T-helper 1 cell treated with Interleukin-12 subunit alpha and Interleukin-12 subunit beta and Interleukin-4 antibody, amounts not matched to agents 30 μg/mL and 1 μg/mL, for 36 hours (primary cell): ENCODE data around the gene ZAR1.
"Not testable (repeated sequence)": the region's sequence is repeated elsewhere in the genome, so short reads cannot be mapped to it uniquely, and the experiment has no call there.

Experiments used
- H3K27ac Mint-ChIP-seq: one replicate; pipeline ENCODE4 v1.8.0; 2021; ENCODE audit warnings: mild to moderate bottlenecking, mixed read lengths
- H3K27me3 Mint-ChIP-seq: one replicate; pipeline ENCODE4 v1.8.0; 2021; ENCODE audit warnings: low read depth, mixed read lengths
- H3K36me3 Mint-ChIP-seq: one replicate; pipeline ENCODE4 v1.8.0; 2021; ENCODE audit warnings: low read depth, mixed read lengths
- H3K4me1 Mint-ChIP-seq: one replicate; pipeline ENCODE4 v1.8.0; 2021; ENCODE audit warnings: low read depth, mixed read lengths
- H3K4me3 Mint-ChIP-seq: one replicate; pipeline ENCODE4 v1.8.0; 2021; ENCODE audit warnings: mild to moderate bottlenecking, moderate library complexity, mixed read lengths
- H3K9me3 Mint-ChIP-seq: one replicate; pipeline ENCODE4 v1.8.0; 2021; ENCODE audit warnings: mixed read lengths

ZAR1 gene

GRCh38 chr4:48490012-48490679, at the start of gene ZAR1:
Gene ZAR1 (plus strand): TSS chr4:48490252. CDS start chr4:48490292, 40 bp downstream.
- Mint-ChIP-seq H3K4me3 (no peak within 1 kb of the TSS), H3K27ac (no peak within 1 kb of the TSS), H3K36me3 (no peaks in the 10 kb centered on the region), H3K27me3 (peaks cover 65% of the 10 kb centered on the region), H3K4me1 (no peaks in the 10 kb centered on the region), H3K9me3 (no peaks in the 10 kb centered on the region)

GRCh38 chr4:48440914-48441313, 49.1 kb upstream of the ZAR1 start:
- not testable (repeated sequence) for H3K4me1 Mint-ChIP-seq, H3K9me3 Mint-ChIP-seq, H3K4me3 Mint-ChIP-seq

DNA sequence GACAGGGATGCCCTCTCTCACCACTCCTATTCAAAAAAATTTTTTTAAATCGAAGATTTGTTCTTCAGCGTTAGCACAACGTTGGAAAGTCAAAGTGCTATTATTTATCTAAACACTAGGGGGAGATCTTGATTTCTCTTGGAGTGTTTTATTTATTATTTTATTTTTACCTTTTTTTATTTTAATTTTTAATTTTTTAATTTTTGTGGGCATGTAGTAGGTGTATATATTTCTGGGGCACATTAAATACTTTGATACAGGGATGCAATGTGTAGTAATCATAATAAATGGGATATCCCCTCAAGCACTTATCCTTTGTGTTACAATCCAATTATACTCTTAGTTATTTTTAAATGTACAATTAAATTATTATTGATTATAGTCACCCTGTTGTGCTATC, 44.3 kb upstream of the ZAR1 start:
- no peaks in the 10 kb centered on the region for H3K36me3 Mint-ChIP-seq
- no peaks in the 10 kb centered on the region for H3K9me3 Mint-ChIP-seq
- peaks cover 4% of the 10 kb centered on the region for H3K27me3 Mint-ChIP-seq
- no peaks in the 10 kb centered on the region for H3K4me1 Mint-ChIP-seq
- H3K27ac Mint-ChIP-seq: no peak overlapping the region
- H3K4me3 Mint-ChIP-seq: no peak overlapping the region

More at GRCh38 chr4:48440914-48441313, 49.1 kb upstream of the ZAR1 start:
- not testable (repeated sequence) for H3K36me3 Mint-ChIP-seq, H3K27ac Mint-ChIP-seq
- peaks cover 32% of the 10 kb centered on the region for H3K27me3 Mint-ChIP-seq

DNA sequence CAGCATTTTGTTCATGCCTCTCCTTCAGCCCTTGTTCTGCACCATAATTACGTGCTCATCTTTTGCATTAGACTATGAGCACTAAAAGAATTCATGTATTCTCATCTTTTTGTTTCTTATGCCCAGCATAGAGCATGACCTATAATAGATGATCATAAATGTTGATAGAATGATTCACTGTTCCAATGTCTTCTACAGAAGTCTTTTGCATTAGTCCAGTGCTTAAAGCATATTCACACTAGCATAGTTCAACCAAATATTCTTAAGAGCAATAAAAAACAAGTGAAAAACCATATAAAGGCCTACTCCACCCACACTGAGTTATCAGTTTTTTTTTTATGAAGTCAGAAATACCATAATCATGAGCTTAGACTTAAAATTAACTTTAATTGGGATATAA, 43.4 kb upstream of the ZAR1 start:
- no peaks in the 10 kb centered on the region for H3K4me1 Mint-ChIP-seq
- H3K4me3 Mint-ChIP-seq: no peak overlapping the region
- H3K27me3 Mint-ChIP-seq: no peaks in the 10 kb centered on the region
- H3K27ac Mint-ChIP-seq: no peak overlapping the region
- H3K9me3 Mint-ChIP-seq: no peaks in the 10 kb centered on the region
- H3K36me3 Mint-ChIP-seq: no peaks in the 10 kb centered on the region

DNA sequence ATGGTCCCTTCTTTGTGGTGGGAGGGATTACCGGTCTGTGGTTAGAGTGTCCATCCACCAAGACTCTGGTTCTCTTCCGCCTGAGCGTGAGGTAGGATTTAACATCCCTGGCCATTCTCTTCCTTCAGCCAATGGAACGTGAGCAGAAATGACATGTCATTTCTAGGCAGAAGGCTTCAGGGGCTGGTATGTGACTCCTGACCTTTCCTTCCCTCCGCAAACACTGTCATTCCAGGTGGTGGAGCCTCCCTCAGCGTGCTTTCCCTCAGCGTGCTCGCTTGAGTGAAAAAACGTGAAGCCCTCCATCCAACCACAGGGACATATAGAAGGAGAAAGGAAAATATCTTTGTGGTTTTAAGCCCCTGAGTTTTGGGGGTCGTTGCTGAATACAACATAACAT, 40.9 kb upstream of the ZAR1 start:
- no peaks in the 10 kb centered on the region for H3K9me3 Mint-ChIP-seq
- H3K4me3 Mint-ChIP-seq: no peak overlapping the region
- no peaks in the 10 kb centered on the region for H3K4me1 Mint-ChIP-seq
- no peak overlapping the region for H3K27ac Mint-ChIP-seq
- H3K36me3 Mint-ChIP-seq: no peaks in the 10 kb centered on the region
- no peaks in the 10 kb centered on the region for H3K27me3 Mint-ChIP-seq

GRCh38 chr4:48450740-48451139, 39.3 kb upstream of the ZAR1 start:
- no peak overlapping the region for H3K4me3 Mint-ChIP-seq
- H3K9me3 Mint-ChIP-seq: no peaks in the 10 kb centered on the region
- no peaks in the 10 kb centered on the region for H3K4me1 Mint-ChIP-seq
- no peak overlapping the region for H3K27ac Mint-ChIP-seq
- H3K36me3 Mint-ChIP-seq: no peaks in the 10 kb centered on the region
- H3K27me3 Mint-ChIP-seq: no peaks in the 10 kb centered on the region

- H3K4me3 Mint-ChIP-seq: not testable (repeated sequence)
Observed at GRCh38 chr4:48451656-48452055, 38.4 kb upstream of the ZAR1 start.

GRCh38 chr4:48454591-48454990, 35.5 kb upstream of the ZAR1 start:
- Mint-ChIP-seq H3K4me1 (no peaks in the 10 kb centered on the region), H3K4me3 (no peak overlapping the region), H3K27me3 (peaks cover 6% of the 10 kb centered on the region), H3K27ac (no peak overlapping the region), H3K36me3 (no peaks in the 10 kb centered on the region), H3K9me3 (no peaks in the 10 kb centered on the region)

More at GRCh38 chr4:48451656-48452055, 38.4 kb upstream of the ZAR1 start:
- not testable (repeated sequence) for H3K27ac Mint-ChIP-seq, H3K4me1 Mint-ChIP-seq, H3K27me3 Mint-ChIP-seq, H3K9me3 Mint-ChIP-seq, H3K36me3 Mint-ChIP-seq

DNA sequence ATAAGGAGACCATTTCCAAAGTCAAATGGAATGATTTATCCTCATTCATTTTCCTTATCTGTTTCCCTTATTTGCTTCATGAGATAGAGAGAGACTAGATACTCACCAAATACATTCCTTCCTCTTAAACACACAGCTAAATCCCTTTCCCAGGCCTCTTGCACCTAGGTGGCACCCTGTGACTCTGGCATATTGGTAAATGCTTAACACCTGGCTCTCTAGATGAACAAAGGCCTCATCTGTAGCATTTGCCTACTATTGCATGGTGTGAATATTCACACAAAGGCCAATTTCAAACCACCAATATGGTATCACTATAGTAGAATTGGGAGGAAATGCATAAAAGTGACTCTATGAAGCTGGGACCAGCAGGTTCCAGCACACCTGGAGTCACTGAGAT, 29.1 kb upstream of the ZAR1 start:
- Mint-ChIP-seq H3K36me3 (no peaks in the 10 kb centered on the region), H3K9me3 (no peaks in the 10 kb centered on the region), H3K4me3 (no peak overlapping the region), H3K4me1 (no peaks in the 10 kb centered on the region), H3K27me3 (peaks cover 10% of the 10 kb centered on the region), H3K27ac (no peak overlapping the region)

GRCh38 chr4:48462363-48462762, 27.7 kb upstream of the ZAR1 start:
- Mint-ChIP-seq H3K4me1 (no peaks in the 10 kb centered on the region), H3K27ac (no peak overlapping the region), H3K27me3 (peaks cover 5% of the 10 kb centered on the region), H3K36me3 (no peaks in the 10 kb centered on the region), H3K4me3 (no peak overlapping the region), H3K9me3 (no peaks in the 10 kb centered on the region)

- Mint-ChIP-seq H3K4me3 (no peak overlapping the region), H3K27ac (no peak overlapping the region), H3K36me3 (no peaks in the 10 kb centered on the region), H3K9me3 (no peaks in the 10 kb centered on the region), H3K27me3 (peaks cover 14% of the 10 kb centered on the region), H3K4me1 (no peaks in the 10 kb centered on the region)
Observed at GRCh38 chr4:48467442-48467841, 22.6 kb upstream of the ZAR1 start.

DNA sequence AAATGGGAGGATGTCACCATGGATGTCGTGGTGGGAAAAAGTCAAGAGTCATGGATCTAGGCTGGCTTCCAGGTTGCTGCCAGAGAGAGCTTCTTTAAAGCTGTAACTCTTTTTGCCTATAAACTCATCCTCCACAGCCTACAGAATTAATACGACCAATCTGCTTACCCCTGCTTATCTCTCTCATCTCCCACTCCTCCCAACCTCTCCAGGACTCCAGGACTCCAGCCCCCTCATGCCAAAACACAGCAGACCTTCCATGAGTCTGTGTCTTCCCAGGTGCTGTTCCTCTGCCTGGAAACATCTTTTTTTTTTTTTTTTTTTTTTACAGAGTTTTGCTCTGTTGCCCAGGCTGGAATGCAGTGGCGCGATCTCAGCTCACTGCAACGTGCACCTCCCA, 22.2 kb upstream of the ZAR1 start:
- Mint-ChIP-seq H3K36me3 (no peaks in the 10 kb centered on the region), H3K27me3 (peaks cover 14% of the 10 kb centered on the region), H3K27ac (no peak overlapping the region), H3K4me3 (no peak overlapping the region), H3K9me3 (no peaks in the 10 kb centered on the region), H3K4me1 (no peaks in the 10 kb centered on the region)

- Mint-ChIP-seq H3K27ac (no peak overlapping the region), H3K27me3 (peaks cover 14% of the 10 kb centered on the region), H3K4me1 (no peaks in the 10 kb centered on the region), H3K9me3 (no peaks in the 10 kb centered on the region), H3K36me3 (no peaks in the 10 kb centered on the region), H3K4me3 (no peak overlapping the region)
Observed at GRCh38 chr4:48470137-48470536, 19.9 kb upstream of the ZAR1 start.

DNA sequence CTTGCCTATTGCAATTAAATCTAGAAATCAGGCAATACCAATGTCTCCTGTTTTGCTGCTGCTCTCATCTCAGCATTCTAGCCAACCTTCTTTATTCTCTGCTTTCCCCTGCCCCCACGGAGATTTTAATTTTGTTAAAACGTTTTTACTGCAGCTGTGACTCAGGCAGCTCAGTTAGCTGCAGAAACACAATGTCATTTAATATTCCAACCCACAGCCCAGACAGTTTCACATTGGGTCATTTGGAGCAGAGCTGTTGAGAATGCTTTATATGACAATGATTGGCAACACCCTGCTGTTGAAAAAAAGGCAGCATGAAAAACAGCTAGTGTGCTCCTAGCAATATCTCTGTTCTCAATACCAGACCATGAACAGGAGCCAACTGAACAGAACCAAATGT, 19.5 kb upstream of the ZAR1 start:
- H3K4me3 Mint-ChIP-seq: no peak overlapping the region
- H3K27me3 Mint-ChIP-seq: peaks cover 17% of the 10 kb centered on the region
- H3K4me1 Mint-ChIP-seq: no peaks in the 10 kb centered on the region
- no peaks in the 10 kb centered on the region for H3K9me3 Mint-ChIP-seq
- H3K36me3 Mint-ChIP-seq: no peaks in the 10 kb centered on the region
- H3K27ac Mint-ChIP-seq: no peak overlapping the region

DNA sequence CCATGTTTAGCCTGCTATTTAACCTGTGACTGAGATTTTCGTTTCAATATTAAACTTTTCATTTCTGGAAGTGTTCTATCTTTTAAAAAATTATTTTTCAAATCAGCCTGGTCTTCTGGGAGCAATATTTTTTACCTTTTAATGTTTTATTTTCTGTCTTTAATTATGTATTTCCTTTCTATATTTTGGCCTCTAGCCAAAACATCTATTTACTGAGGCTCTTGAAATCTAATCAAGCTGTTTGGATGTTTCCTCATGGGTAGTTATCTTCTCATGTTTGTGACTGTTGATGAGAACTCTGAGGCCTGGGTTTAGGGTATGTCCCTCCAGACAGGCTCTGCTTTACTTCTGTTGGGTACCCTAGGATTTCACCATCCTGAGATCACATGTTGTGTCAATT, 17.3 kb upstream of the ZAR1 start:
- Mint-ChIP-seq H3K27me3 (peaks cover 21% of the 10 kb centered on the region), H3K9me3 (no peaks in the 10 kb centered on the region), H3K4me1 (no peaks in the 10 kb centered on the region), H3K27ac (no peak overlapping the region), H3K36me3 (no peaks in the 10 kb centered on the region), H3K4me3 (no peak overlapping the region)

- no peak overlapping the region for H3K27ac Mint-ChIP-seq
- no peaks in the 10 kb centered on the region for H3K4me1 Mint-ChIP-seq
- peaks cover 21% of the 10 kb centered on the region for H3K27me3 Mint-ChIP-seq
- H3K36me3 Mint-ChIP-seq: no peaks in the 10 kb centered on the region
- no peak overlapping the region for H3K4me3 Mint-ChIP-seq
- no peaks in the 10 kb centered on the region for H3K9me3 Mint-ChIP-seq
Observed at GRCh38 chr4:48475770-48476169, 14.3 kb upstream of the ZAR1 start.
